Epidermal melanocyte (primary cell): ENCODE data around the gene MYO1E.
"Not testable (repeated sequence)": the region's sequence is repeated elsewhere in the genome, so short reads cannot be mapped to it uniquely, and the experiment has no call there.

Experiments used
- DNase-seq: peaks from one replicate; pipeline ENCODE4 v3.0.0; 2011; ENCODE audit warnings: low spot score; ENCODE audit not compliant: insufficient read length

Gene MYO1E

DNA sequence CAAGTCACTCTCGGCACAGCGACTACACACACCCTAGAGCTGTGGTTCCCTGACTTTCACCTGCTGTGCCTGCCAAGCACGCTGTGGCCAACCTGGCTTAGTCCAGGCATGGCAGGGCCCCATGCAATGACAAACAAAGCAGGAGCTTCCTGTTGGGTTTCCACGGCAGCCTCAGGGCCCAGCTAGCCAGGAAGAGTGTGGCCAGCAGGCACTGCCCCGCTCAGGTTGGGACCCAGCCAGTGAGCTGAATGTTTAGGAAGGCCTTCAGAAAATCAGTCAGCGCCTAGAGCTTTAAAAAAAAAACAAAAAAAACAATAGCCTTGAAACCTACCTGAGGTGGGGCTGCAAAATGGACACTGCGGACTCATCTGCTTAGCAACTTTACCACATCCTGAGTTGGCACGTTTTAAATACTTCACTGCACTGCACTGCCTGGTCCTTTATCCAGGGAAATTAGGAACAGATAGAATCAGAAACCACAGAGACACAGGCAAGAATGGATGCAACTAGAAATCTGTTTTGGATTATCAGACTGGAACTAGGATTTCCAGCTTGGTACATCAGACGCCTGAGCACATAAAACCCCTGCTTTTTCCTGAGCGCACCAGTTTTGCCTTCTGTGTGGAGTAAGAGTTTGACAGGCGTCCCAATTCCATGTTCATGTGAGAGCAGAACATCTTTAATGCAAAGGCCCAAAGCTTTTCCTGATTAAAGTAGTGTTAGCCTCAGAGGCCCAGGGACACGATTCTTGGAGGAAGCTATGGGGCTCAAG is 202.2 kb downstream of the MYO1E start:
- peak; percentile 42 for DNase-seq

DNA sequence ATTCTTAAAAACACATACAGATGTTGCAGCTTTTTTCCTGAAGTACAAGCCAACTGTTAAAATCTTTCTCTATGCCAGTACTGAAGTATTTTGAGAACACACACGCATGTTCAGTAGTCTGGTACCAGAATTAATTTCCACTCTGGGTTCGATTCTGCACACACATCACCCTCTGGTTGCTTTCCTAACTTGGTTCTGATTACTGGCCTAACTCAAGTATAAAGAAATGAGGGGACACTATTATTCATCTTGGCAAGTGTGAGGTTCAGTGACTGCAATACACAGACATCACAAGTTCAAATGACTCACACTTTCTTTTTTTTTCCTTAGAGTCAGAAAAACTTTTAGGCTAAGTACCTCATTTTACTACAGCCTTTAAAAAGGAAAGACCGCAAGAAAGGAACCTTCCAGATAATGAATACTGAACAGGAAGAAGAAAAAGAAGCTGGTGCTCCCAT is 203.4 kb downstream of the MYO1E start:
- no peak for DNase-seq

- DNase-seq, result no peak
These were observed 204.1 kb downstream of the MYO1E start for GRCh38 chr15:59168536-59168935.

GRCh38 chr15:59166601-59167265 is 205.9 kb downstream of the MYO1E start:
- no peak for DNase-seq

DNA sequence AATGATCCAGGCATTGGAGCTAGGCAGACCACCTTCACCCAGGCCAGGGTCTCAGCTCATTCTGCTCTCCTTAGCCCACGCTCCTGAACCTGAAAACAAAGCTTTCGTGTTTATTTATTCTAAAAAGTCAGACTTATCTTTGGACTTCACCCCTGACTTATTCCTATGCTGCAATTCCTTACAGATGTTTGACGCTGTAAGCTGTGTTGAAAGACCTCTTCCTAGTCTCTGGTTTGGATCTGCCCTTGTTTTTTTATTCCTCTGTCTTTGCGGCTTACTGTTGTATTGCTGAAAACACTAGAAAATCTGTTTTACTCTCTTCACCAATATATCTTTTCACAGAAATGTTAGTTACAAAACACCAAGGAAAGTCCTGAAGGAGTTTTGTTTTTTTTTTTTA is 206.5 kb downstream of the MYO1E start:
- DNase-seq, result no peak

GRCh38 chr15:59165726-59166125 is 206.9 kb downstream of the MYO1E start:
- DNase-seq, result no peak

DNA sequence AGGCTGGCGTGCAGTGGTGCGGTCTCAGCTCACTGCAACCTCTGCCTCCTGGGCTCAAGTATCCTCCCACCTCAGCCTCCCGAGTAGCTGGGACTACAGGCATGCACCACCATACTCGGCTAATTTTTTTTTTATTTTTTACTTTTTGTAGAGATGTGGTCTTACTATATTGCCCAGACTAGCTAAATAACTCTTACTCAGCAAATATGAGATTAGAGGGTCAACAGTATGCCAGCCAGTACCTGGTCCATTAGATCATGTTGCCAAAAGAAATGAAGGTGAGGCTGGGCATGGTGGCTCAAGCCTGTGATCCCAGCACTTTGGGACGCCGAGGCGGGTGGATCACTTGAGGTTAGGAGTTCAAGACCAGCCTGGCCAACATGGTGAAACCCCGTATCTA is 210.6 kb downstream of the MYO1E start:
- not testable (repeated sequence) for DNase-seq

DNA sequence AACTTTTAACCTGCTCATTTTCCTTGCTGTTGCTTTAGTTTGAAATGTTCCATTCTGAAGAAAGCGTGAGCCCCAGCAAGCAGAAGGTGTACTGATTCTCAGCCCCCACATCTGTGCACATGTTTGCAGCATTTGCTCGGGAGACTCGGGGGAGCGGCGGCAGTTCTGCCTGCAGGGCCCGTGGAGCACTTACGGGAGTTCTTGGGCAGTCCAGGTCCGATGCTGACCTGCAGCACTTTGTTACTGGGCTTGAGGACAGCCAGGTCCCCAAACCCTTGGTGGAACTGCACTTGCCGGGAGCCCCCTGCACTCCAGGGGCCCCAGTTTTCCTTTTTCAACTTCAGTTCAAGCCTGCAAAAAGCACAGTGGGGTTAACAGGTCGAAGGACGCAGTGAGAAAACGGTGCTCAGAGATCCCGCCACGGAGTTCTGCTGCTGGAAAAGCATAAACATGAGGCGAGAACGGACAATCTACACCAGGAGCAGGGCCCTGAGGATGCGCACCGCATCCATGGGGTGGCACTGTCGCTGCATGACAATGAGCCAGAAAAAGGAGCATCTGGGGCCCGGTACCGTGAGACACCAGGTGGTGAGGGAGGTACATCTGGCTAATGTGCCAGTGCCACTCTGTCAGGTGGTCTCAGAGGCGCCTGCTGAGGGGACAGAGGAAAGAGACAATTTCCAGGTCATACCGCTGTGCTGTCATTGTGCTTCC is 211.6 kb downstream of the MYO1E start:
- no peak for DNase-seq

GRCh38 chr15:59159210-59159609 is 213.5 kb downstream of the MYO1E start:
- DNase-seq, result no peak

- no peak for DNase-seq
These were observed 214.0 kb downstream of the MYO1E start for GRCh38 chr15:59158701-59159034.

DNA sequence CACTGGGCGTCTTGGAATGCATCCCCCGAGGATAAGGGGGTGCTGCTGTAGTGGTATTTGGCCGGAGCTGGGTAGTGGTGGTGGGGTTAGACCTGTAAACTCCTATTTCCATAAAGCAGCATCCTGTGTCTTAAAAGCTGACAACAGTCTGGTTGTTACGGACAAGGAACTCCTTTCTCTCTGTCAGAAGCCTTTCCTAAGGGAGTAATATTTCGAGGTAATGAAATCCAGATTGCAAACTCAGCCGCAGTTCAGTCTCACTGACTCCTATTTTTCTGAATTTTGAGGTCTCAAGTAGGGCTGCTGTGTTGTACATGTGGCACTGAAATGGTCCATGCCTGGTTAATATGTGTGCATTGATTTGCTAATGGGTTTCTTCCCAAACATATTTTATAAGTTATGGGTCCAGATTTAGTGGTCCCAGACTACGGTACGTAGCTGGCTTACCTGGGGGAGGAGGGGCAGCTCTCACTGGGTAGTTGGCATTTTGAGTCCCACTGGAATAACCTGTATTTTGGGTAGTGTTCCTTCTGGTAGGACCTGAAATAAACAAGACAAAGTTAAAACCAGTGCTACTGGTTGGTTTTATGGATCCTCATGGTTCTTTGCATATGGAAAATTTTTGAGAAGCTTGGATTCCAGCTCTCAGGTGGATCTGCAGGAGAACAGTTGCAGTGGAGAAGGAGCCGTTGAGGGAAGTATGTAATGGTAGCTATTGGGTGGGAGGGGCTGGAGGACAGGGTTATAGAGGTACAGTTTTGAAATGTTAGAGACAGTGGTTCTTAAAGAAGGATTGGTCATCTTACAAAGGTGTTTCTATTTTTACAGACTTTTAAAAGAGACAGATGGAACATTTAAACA is 214.6 kb downstream of the MYO1E start:
- DNase-seq, result no peak

GRCh38 chr15:59157396-59157795 is 215.3 kb downstream of the MYO1E start:
- DNase-seq, result no peak

DNA sequence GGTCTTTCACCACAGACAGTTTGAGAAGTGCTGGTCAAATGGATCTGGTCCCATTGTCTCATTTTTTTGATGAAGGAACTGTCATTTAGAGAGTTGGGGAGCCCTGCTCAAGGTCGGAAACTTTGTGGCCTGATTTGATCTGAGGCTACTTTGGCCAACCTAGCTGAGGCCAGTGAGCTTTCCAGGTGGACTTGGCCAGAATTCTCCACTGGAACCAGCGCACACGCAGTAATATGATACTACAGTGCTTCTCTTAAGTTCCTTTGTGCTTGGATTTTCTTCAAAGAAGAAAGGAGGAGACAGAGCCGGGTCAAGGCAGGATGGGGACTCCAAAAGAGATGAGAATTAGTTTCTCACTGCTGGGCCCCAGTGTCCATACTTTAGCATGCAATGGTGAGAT is 217.2 kb downstream of the MYO1E start:
- no peak for DNase-seq

- DNase-seq, result no peak
These were observed 218.4 kb downstream of the MYO1E start for GRCh38 chr15:59154243-59154642.

GRCh38 chr15:59153466-59153865 is 219.2 kb downstream of the MYO1E start:
- DNase-seq, result no peak

DNA sequence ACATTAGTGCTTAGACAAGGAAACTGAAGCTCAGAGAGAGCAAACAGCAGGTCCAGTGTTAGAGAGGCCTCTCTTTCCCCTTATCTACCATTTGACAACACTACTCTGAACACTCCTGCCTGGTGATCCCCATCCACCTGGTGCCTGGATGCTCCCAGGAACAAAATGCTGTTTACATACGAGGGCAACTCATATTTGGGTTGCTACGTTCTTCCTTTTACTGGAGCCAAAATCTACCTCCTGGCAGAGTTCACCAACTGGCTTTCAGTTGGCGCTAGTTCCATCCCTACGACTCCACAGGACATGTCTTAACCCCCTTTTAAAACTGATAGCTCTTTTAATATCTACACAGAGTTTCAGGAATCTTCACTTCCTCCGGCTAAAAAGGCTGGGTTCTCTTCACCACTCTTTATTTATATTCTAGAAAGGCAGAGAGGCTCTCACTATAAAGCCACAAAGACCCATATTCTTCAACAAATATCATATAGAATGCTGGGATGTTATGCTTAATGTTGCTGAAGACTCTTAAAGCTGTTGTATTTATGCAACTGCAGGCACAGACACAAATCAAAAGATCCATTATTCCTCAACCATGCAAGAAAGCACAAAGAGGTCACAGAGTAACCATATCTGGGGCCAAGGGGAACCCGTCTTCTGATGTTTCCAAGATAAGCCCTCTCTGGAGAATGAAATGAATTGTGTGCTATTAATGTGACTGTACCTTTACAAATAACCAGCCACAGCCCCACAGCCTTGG is 219.8 kb downstream of the MYO1E start:
- DNase-seq, result no peak

DNA sequence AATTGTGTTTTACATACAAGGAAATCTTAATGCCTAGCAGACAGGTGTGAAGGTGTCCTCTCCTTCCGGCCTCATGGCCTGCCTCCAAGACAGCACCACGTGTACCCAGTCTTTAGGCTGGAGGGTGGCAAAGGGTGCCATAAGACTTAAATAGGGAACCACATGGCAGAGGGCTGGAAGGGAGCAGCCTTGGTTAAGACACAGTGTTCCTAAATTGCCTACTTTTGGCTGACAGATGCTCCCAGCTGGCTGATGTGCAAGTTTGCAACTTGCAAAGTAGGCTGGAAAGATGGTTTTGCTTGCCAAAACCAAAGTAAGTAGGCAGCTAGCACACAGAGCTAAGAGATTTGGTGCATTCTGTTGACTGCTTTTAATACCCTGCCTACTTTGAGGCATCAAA is 222.5 kb downstream of the MYO1E start:
- DNase-seq, result no peak

- DNase-seq, result no peak
These were observed 224.4 kb downstream of the MYO1E start for GRCh38 chr15:59148153-59148833.

GRCh38 chr15:59147666-59148065 is 225.0 kb downstream of the MYO1E start:
- no peak for DNase-seq

- not testable (repeated sequence) for DNase-seq
These were observed 228.1 kb downstream of the MYO1E start for GRCh38 chr15:59144594-59144993.
